HEK293 (cell line): ENCODE results near the gene NPAS2.

Experiments
- CTCF ChIA-PET: fragments of 350-600 bp; formaldehyde crosslinking; extraction: SDS; loops from one replicate; lab custom pipeline; 2021; ENCODE audit warnings: antibody characterized with exemption; lab: Yijun Ruan, JAX
- POLR2A ChIA-PET: fragments of 300-600 bp; formaldehyde crosslinking; extraction: SDS; loops from one replicate; lab custom pipeline; 2020; ENCODE audit warnings: antibody characterized with exemption, inconsistent platforms; lab: Yijun Ruan, JAX
- H3K27ac ChIP-seq: fragments of 200-500 bp; sonication (Bioruptor generic); 2 replicates; pipeline ENCODE4 v1.5.1; 2014; ENCODE audit warnings: low read depth, low read length, control low read depth, inconsistent platforms; ENCODE audit errors: extremely low read depth
- H3K36me3 ChIP-seq, 2 experiments: fragments of 200-500 bp in 1 of 2; sonication (Bioruptor generic) in 1 of 2; 1 replicate in 1 of 2; 2 replicates in 1 of 2; pipeline ENCODE4 v1.5.1; 2014 to 2017; ENCODE audit warnings: inconsistent platforms in 2 of 2, low read length in 2 of 2; ENCODE audit not compliant: control insufficient read depth in 2 of 2, insufficient read depth in 1 of 2
- H3K4me1 ChIP-seq: fragments of 200-500 bp; sonication (Bioruptor generic); 2 replicates; pipeline ENCODE4 v1.5.1; 2014; ENCODE audit warnings: mild to moderate bottlenecking, low read length, inconsistent platforms; ENCODE audit not compliant: control insufficient read depth, insufficient read depth
- H3K4me3 ChIP-seq: 2 replicates; pipeline ENCODE4 v1.5.1; 2011; ENCODE audit warnings: low read depth, mild to moderate bottlenecking, control low read depth, low read length, moderate library complexity
- H3K9me3 ChIP-seq: fragments of 200-500 bp; sonication (Bioruptor generic); 2 replicates; pipeline ENCODE4 v1.5.1; 2014; ENCODE audit warnings: low read depth, low read length, inconsistent platforms; ENCODE audit not compliant: control insufficient read depth, insufficient read depth
- BCL11B ChIP-seq: fragments of 450-650 bp; formaldehyde crosslinking; IDR thresholded peaks from 2 replicates; pipeline ENCODE4 v1.5.1; 2016; ENCODE audit warnings: low read depth, missing biosample characterization, missing genetic modification characterization
- GLI4 ChIP-seq: fragments of 450-650 bp; formaldehyde crosslinking; IDR thresholded peaks from 2 replicates; pipeline ENCODE4 v1.5.1; 2016; ENCODE audit warnings: missing biosample characterization, missing genetic modification characterization
- MEIS1 ChIP-seq: sonication (generic); formaldehyde crosslinking; IDR thresholded peaks from 2 replicates; pipeline ENCODE4 v1.8.1; 2022; ENCODE audit warnings: missing genetic modification reagents, mild to moderate bottlenecking, borderline replicate concordance
- REPIN1 ChIP-seq: fragments of 450-650 bp; formaldehyde crosslinking; IDR thresholded peaks from 2 replicates; pipeline ENCODE4 v1.5.1; 2017; ENCODE audit warnings: missing biosample characterization, missing genetic modification characterization, low read depth
- SP2 ChIP-seq: fragments of 450-650 bp; formaldehyde crosslinking; IDR thresholded peaks from 2 replicates; pipeline ENCODE4 v1.5.1; 2016; ENCODE audit warnings: missing biosample characterization, missing genetic modification characterization
- YY2 ChIP-seq: fragments of 450-650 bp; formaldehyde crosslinking; IDR thresholded peaks from 2 replicates; pipeline ENCODE4 v1.5.1; 2016; ENCODE audit warnings: missing biosample characterization, missing genetic modification characterization
- ZBTB44 ChIP-seq: fragments of 450-650 bp; IDR thresholded peaks from 2 replicates; pipeline ENCODE4 v1.5.1; 2018; ENCODE audit warnings: missing biosample characterization, mild to moderate bottlenecking, missing genetic modification characterization
- ZBTB8A ChIP-seq: fragments of 450-650 bp; formaldehyde crosslinking; IDR thresholded peaks from 2 replicates; pipeline ENCODE4 v1.5.1; 2016; ENCODE audit warnings: missing biosample characterization, missing genetic modification characterization
- ZFP37 ChIP-seq: fragments of 450-650 bp; formaldehyde crosslinking; IDR thresholded peaks from 2 replicates; pipeline ENCODE4 v1.5.1; 2016; ENCODE audit warnings: missing biosample characterization, missing genetic modification characterization
- ZFP41 ChIP-seq: fragments of 450-650 bp; formaldehyde crosslinking; IDR thresholded peaks from 2 replicates; pipeline ENCODE4 v1.5.1; 2016; ENCODE audit warnings: missing biosample characterization, missing genetic modification characterization, borderline replicate concordance
- ZNF112 ChIP-seq: fragments of 450-650 bp; formaldehyde crosslinking; IDR thresholded peaks from 2 replicates; pipeline ENCODE4 v1.5.0; 2017; ENCODE audit warnings: missing biosample characterization, missing genetic modification characterization
- ZNF184 ChIP-seq: fragments of 450-650 bp; IDR thresholded peaks from 2 replicates; pipeline ENCODE4 v1.5.1; 2018; ENCODE audit warnings: missing biosample characterization, mild to moderate bottlenecking, missing genetic modification characterization
- ZNF324 ChIP-seq: fragments of 450-650 bp; formaldehyde crosslinking; IDR thresholded peaks from 2 replicates; pipeline ENCODE4 v1.5.1; 2016; ENCODE audit warnings: missing biosample characterization, missing genetic modification characterization
- ZNF404 ChIP-seq: fragments of 450-650 bp; formaldehyde crosslinking; IDR thresholded peaks from 2 replicates; pipeline ENCODE4 v1.5.1; 2017; ENCODE audit warnings: missing biosample characterization, missing genetic modification characterization
- ZNF48 ChIP-seq: fragments of 450-650 bp; formaldehyde crosslinking; IDR thresholded peaks from 2 replicates; pipeline ENCODE4 v1.5.1; 2016; ENCODE audit warnings: missing biosample characterization, missing genetic modification characterization
- ZNF555 ChIP-seq: fragments of 450-650 bp; formaldehyde crosslinking; conservative IDR thresholded peaks from 2 replicates; pipeline ENCODE4 v1.5.1; 2017; ENCODE audit warnings: missing biosample characterization, mild to moderate bottlenecking, missing genetic modification characterization, inconsistent platforms
- ZNF558 ChIP-seq: fragments of 450-650 bp; formaldehyde crosslinking; IDR thresholded peaks from 2 replicates; pipeline ENCODE4 v1.5.1; 2016; ENCODE audit warnings: missing biosample characterization, missing genetic modification characterization
- ZNF654 ChIP-seq: fragments of 450-650 bp; formaldehyde crosslinking; IDR thresholded peaks from 2 replicates; pipeline ENCODE4 v1.5.1; 2016; ENCODE audit warnings: low read depth, missing biosample characterization, missing genetic modification characterization
- ZNF837 ChIP-seq: fragments of 450-650 bp; formaldehyde crosslinking; IDR thresholded peaks from 2 replicates; pipeline ENCODE4 v1.5.1; 2016; ENCODE audit warnings: missing biosample characterization, missing genetic modification characterization
- TF ChIP-seq, protein P1 (sequence below): fragments of 450-650 bp; formaldehyde crosslinking; IDR thresholded peaks from 2 replicates; pipeline ENCODE4 v1.5.1; 2017; ENCODE audit warnings: missing biosample characterization, mild to moderate bottlenecking, missing genetic modification characterization, moderate library complexity
- TF ChIP-seq, protein P2 (sequence below): fragments of 450-650 bp; formaldehyde crosslinking; IDR thresholded peaks from 2 replicates; pipeline ENCODE4 v1.5.1; 2016; ENCODE audit warnings: missing biosample characterization, missing genetic modification characterization, borderline replicate concordance

NPAS2 gene

DNA sequence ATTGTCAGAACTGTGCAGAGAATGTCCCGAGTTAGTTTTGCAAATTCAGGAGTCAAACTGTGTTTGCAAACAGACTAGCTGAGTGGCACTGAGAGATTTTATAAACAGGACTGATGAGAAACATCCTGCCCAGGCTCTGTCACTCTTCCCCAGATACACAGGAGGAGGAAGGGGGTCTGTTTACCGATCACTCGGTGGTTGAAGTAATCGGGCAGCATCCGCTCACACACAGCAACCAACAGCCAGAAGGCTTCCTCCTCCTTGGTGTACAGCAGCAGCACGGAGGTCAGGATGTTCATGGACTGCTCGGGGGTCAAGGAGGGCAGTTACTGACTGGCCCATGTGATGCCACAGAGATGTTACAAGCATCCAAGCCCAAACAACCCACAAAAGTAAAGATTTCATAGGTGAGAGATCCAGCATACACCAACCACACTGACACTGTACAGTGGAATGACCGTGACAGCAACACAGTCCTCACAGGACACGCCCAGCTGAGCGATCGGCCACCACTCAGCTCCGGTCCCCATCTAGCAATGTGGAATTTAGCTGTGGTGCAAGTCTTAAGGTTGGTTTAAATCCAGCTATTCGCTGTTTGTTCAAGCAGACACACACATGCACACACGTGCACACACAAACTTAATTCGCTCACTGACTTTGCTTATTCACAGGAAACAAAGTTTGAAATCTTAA lies 212.3 kb downstream of the NPAS2 start:
- peaks cover 0 to 56% of the 10 kb centered on the region in 2 experiments; a peak in 1 of 3 replicates for H3K36me3 ChIP-seq
- no peaks in the 10 kb centered on the region for H3K9me3 ChIP-seq
- no peak overlapping the region for H3K4me3 ChIP-seq
- POLR2A ChIA-PET, result interaction anchor here (0.6 to 0.8 kb wide), 5 partner anchors 8 to 276 kb away, joined by 3 to 5 read pairs (median 3); partner anchors contain the start of gene RNF149
- no peak overlapping the region for H3K27ac ChIP-seq
- no peak for TF ChIP-seq ZNF184 (tag by site-specific recombination)
- no peak for TF ChIP-seq SP2
- TF ChIP-seq ZFP37 (tag by site-specific recombination), result no peak
- TF ChIP-seq ZNF48 (tag by site-specific recombination), result no peak
- no peak for TF ChIP-seq ZBTB8A (tag by site-specific recombination)
- no peak for TF ChIP-seq ZNF404 (tag by site-specific recombination)
- TF ChIP-seq GLI4 (tag by site-specific recombination), result no peak
- no peak for TF ChIP-seq ZNF112 (tag by site-specific recombination)
- TF ChIP-seq BCL11B (tag by site-specific recombination), result no peak
- TF ChIP-seq ZNF837, result no peak
- TF ChIP-seq, all 188 proteins: peak for 0
- CTCF ChIA-PET, result interaction anchor here (0.6 to 1.5 kb wide), 4 partner anchors 19 to 186 kb away, joined by 3 read pairs; no protein-coding TSS in a partner anchor
- no peaks in the 10 kb centered on the region for H3K4me1 ChIP-seq

DNA sequence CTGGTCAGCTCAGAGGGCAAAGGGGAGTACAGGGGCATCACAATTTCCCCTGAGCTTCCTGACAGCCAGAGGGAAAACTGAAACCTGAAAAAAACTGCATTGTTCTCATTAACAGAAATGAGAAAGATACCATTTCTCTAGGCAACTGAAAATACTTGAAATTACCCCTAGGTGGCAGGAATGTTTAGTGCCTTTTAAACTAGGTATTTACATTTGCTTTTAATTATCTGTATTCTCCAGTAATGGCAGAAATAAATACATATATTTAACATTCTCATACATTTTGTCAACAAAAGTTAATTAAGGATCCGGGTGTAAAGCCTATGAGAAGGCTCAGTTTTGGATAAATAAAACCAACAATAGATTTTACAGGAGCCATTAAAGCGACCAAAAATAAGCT lies 216.6 kb downstream of the NPAS2 start:
- Histone ChIP-seq H3K36me3 (peaks cover 0 to 54% of the 10 kb centered on the region in 2 experiments; a peak in 2 of 3 replicates), H3K27ac (no peak overlapping the region), H3K4me1 (no peaks in the 10 kb centered on the region), H3K4me3 (no peak overlapping the region), H3K9me3 (no peaks in the 10 kb centered on the region)
- ChIA-PET POLR2A (interaction anchor here (0.7 kb wide), 1 partner anchor 114 kb away, joined by 4 read pairs; no protein-coding TSS in a partner anchor), CTCF (interaction anchor here (0.6 to 3.9 kb wide), 22 partner anchors 9 to 311 kb away, joined by 3 to 48 read pairs (median 4); partner anchors contain the start of gene TBC1D8)
- TF ChIP-seq ZNF654 (tag by site-specific recombination), result peak; percentile 43
- TF ChIP-seq, protein P1, sequence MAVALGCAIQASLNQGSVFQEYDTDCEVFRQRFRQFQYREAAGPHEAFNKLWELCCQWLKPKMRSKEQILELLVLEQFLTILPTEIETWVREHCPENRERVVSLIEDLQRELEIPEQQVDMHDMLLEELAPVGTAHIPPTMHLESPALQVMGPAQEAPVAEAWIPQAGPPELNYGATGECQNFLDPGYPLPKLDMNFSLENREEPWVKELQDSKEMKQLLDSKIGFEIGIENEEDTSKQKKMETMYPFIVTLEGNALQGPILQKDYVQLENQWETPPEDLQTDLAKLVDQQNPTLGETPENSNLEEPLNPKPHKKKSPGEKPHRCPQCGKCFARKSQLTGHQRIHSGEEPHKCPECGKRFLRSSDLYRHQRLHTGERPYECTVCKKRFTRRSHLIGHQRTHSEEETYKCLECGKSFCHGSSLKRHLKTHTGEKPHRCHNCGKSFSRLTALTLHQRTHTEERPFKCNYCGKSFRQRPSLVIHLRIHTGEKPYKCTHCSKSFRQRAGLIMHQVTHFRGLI (tag by site-specific recombination), result no peak

GRCh38 chr2:101037161-101037755 lies 217.3 kb downstream of the NPAS2 start:
- Histone ChIP-seq H3K4me3 (no peak overlapping the region), H3K36me3 (peaks cover 0 to 51% of the 10 kb centered on the region in 2 experiments; a peak in 2 of 3 replicates), H3K9me3 (no peaks in the 10 kb centered on the region), H3K4me1 (no peaks in the 10 kb centered on the region), H3K27ac (no peak overlapping the region)
- POLR2A ChIA-PET, result interaction anchor here (0.7 kb wide), 1 partner anchor 113 kb away, joined by 4 read pairs; no protein-coding TSS in a partner anchor
- CTCF ChIA-PET, result interaction anchor here (0.6 to 3.9 kb wide), 19 partner anchors 8 to 307 kb away, joined by 3 to 48 read pairs (median 4); partner anchors contain the start of gene TBC1D8
- TF ChIP-seq ZNF558 (tag by site-specific recombination), result no peak
- no peak for TF ChIP-seq REPIN1
- no peak for TF ChIP-seq ZNF324 (tag by site-specific recombination)
- no peak for TF ChIP-seq ZNF555 (tag by site-specific recombination)
- no peak for TF ChIP-seq ZFP41 (tag by site-specific recombination)
- TF ChIP-seq YY2 (tag by site-specific recombination), result no peak
- TF ChIP-seq, protein P2, sequence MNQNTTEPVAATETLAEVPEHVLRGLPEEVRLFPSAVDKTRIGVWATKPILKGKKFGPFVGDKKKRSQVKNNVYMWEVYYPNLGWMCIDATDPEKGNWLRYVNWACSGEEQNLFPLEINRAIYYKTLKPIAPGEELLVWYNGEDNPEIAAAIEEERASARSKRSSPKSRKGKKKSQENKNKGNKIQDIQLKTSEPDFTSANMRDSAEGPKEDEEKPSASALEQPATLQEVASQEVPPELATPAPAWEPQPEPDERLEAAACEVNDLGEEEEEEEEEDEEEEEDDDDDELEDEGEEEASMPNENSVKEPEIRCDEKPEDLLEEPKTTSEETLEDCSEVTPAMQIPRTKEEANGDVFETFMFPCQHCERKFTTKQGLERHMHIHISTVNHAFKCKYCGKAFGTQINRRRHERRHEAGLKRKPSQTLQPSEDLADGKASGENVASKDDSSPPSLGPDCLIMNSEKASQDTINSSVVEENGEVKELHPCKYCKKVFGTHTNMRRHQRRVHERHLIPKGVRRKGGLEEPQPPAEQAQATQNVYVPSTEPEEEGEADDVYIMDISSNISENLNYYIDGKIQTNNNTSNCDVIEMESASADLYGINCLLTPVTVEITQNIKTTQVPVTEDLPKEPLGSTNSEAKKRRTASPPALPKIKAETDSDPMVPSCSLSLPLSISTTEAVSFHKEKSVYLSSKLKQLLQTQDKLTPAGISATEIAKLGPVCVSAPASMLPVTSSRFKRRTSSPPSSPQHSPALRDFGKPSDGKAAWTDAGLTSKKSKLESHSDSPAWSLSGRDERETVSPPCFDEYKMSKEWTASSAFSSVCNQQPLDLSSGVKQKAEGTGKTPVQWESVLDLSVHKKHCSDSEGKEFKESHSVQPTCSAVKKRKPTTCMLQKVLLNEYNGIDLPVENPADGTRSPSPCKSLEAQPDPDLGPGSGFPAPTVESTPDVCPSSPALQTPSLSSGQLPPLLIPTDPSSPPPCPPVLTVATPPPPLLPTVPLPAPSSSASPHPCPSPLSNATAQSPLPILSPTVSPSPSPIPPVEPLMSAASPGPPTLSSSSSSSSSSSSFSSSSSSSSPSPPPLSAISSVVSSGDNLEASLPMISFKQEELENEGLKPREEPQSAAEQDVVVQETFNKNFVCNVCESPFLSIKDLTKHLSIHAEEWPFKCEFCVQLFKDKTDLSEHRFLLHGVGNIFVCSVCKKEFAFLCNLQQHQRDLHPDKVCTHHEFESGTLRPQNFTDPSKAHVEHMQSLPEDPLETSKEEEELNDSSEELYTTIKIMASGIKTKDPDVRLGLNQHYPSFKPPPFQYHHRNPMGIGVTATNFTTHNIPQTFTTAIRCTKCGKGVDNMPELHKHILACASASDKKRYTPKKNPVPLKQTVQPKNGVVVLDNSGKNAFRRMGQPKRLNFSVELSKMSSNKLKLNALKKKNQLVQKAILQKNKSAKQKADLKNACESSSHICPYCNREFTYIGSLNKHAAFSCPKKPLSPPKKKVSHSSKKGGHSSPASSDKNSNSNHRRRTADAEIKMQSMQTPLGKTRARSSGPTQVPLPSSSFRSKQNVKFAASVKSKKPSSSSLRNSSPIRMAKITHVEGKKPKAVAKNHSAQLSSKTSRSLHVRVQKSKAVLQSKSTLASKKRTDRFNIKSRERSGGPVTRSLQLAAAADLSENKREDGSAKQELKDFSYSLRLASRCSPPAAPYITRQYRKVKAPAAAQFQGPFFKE, result no peak
- TF ChIP-seq ZBTB44 (tag by site-specific recombination), result no peak
- no peak for TF ChIP-seq MEIS1 (CRISPR knock-in tag)
